Measurements from ENCODE around the gene NHERF2.

GRCh38 chr16:2008631-2009163, 18.0 kb upstream of the NHERF2 start:
- no peak for TF ChIP-seq GATA2 (IDR thresholded peaks at IDR 0.05; ENCODE audit: low read depth, low read length)
- TF ChIP-seq GATA3 (IDR thresholded peaks at IDR 0.05; ENCODE audit: low read depth, low read length) = no peak

Data from SH-SY5Y (cell line).